H9 (cell line): ENCODE data around the gene ZNF814. TPM values are rescaled to one million over a fixed set of nuclear protein-coding genes. Genes with fewer than 3 reads are reported as not detected.
A peak's percentile ranks its signal among the peaks of the same experiment; 100 is the strongest.
"Not testable (repeated sequence)": the region's sequence is repeated elsewhere in the genome, so short reads cannot be mapped to it uniquely, and the experiment has no call there.

Experiments
- DNase-seq: peaks from one replicate; pipeline ENCODE4 v3.0.0-alpha.2; 2017
- H2AFZ ChIP-seq: one replicate; pipeline ENCODE4 v1.6.1; 2013; ENCODE audit warnings: mild to moderate bottlenecking, low read length, control low read depth, moderate library complexity
- H2AK5ac ChIP-seq: 2 replicates; pipeline ENCODE4 v1.6.1; 2013; ENCODE audit warnings: low read length, control low read depth, mixed read lengths; ENCODE audit not compliant: insufficient read length
- H2BK120ac ChIP-seq: one replicate; pipeline ENCODE4 v1.6.1; 2013; ENCODE audit warnings: low read depth, mild to moderate bottlenecking, low read length, control low read depth, inconsistent platforms; ENCODE audit not compliant: poor library complexity, severe bottlenecking
- H2BK12ac ChIP-seq: 2 replicates; pipeline ENCODE4 v1.6.1; 2013; ENCODE audit warnings: low read length, control low read depth, mixed read lengths, low read depth; ENCODE audit not compliant: insufficient read length
- H2BK15ac ChIP-seq: 2 replicates; pipeline ENCODE4 v1.6.1; 2013; ENCODE audit warnings: low read depth, low read length, control low read depth
- H2BK20ac ChIP-seq: one replicate; pipeline ENCODE4 v1.6.1; 2013; ENCODE audit warnings: low read depth, mild to moderate bottlenecking, low read length, control low read depth, inconsistent platforms; ENCODE audit not compliant: poor library complexity, severe bottlenecking
- H2BK5ac ChIP-seq: 2 replicates; pipeline ENCODE4 v1.6.1; 2013; ENCODE audit warnings: low read length, control low read depth, mixed read lengths; ENCODE audit not compliant: insufficient read length
- H3K14ac ChIP-seq: 2 replicates; pipeline ENCODE4 v1.6.1; 2013; ENCODE audit warnings: low read length, control low read depth; ENCODE audit not compliant: insufficient read depth
- H3K18ac ChIP-seq: 2 replicates; pipeline ENCODE4 v1.6.1; 2013; ENCODE audit warnings: low read depth, mild to moderate bottlenecking, mixed read lengths, low read length, control low read depth; ENCODE audit not compliant: insufficient read length
- H3K23ac ChIP-seq: 2 replicates; pipeline ENCODE4 v1.6.1; 2013; ENCODE audit warnings: low read length, control low read depth, mixed read lengths, low read depth; ENCODE audit not compliant: insufficient read length
- H3K23me2 ChIP-seq: 2 replicates; pipeline ENCODE4 v1.6.1; 2013; ENCODE audit warnings: low read depth, mild to moderate bottlenecking, mixed read lengths, low read length, control low read depth; ENCODE audit not compliant: insufficient read length, poor library complexity, severe bottlenecking
- H3K27ac ChIP-seq: 2 replicates; pipeline ENCODE4 v1.5.1; 2013; ENCODE audit warnings: low read length, control low read depth, mixed read lengths, low read depth; ENCODE audit not compliant: insufficient read length
- H3K27me3 ChIP-seq: 2 replicates; pipeline ENCODE4 v1.6.1; 2013; ENCODE audit warnings: low read length, control low read depth, inconsistent platforms; ENCODE audit not compliant: insufficient read depth
- H3K4ac ChIP-seq: 2 replicates; pipeline ENCODE4 v1.6.1; 2013; ENCODE audit warnings: low read depth, mild to moderate bottlenecking, control low read depth, inconsistent platforms, low read length, moderate library complexity
- H3K4me1 ChIP-seq: 2 replicates; pipeline ENCODE4 v1.6.1; 2013; ENCODE audit warnings: low read length, control low read depth, inconsistent platforms; ENCODE audit not compliant: insufficient read depth
- H3K4me2 ChIP-seq: 2 replicates; pipeline ENCODE4 v1.6.1; 2013; ENCODE audit warnings: low read length, control low read depth, mixed read lengths; ENCODE audit not compliant: insufficient read length, insufficient read depth
- H3K56ac ChIP-seq: 2 replicates; pipeline ENCODE4 v1.6.1; 2013; ENCODE audit warnings: low read depth, mild to moderate bottlenecking, mixed read lengths, low read length, control low read depth; ENCODE audit not compliant: insufficient read length
- H3K79me1 ChIP-seq: 2 replicates; pipeline ENCODE4 v1.6.1; 2013; ENCODE audit warnings: low read depth, mild to moderate bottlenecking, moderate library complexity, low read length, control low read depth, inconsistent platforms; ENCODE audit not compliant: insufficient read depth, poor library complexity, severe bottlenecking
- H3K79me2 ChIP-seq: 2 replicates; pipeline ENCODE4 v1.6.1; 2013; ENCODE audit warnings: low read length, control low read depth, inconsistent platforms; ENCODE audit not compliant: insufficient read depth
- H3K9ac ChIP-seq: 2 replicates; pipeline ENCODE4 v1.6.1; 2013; ENCODE audit warnings: low read length, control low read depth, mixed read lengths; ENCODE audit not compliant: insufficient read length; ENCODE audit errors: extremely low read depth
- H3K9me3 ChIP-seq: one replicate; pipeline ENCODE4 v1.6.1; 2013; ENCODE audit warnings: low read depth, low read length, inconsistent platforms; ENCODE audit not compliant: control insufficient read depth
- H3T11ph ChIP-seq: one replicate; pipeline ENCODE4 v1.6.1; 2013; ENCODE audit warnings: mild to moderate bottlenecking, low read length, control low read depth, inconsistent platforms
- H4K20me1 ChIP-seq: one replicate; pipeline ENCODE4 v1.6.1; 2013; ENCODE audit not compliant: control insufficient read depth, insufficient read length, insufficient read depth
- H4K5ac ChIP-seq: 2 replicates; pipeline ENCODE4 v1.6.1; 2013; ENCODE audit warnings: low read depth, mild to moderate bottlenecking, mixed read lengths, low read length, control low read depth; ENCODE audit not compliant: insufficient read length
- H4K8ac ChIP-seq: replicated peaks from 2 replicates; pipeline ENCODE4 v1.6.1; 2013; ENCODE audit warnings: low read length, control low read depth, mixed read lengths, low read depth; ENCODE audit not compliant: insufficient read length
- H4K91ac ChIP-seq: 2 replicates; pipeline ENCODE4 v1.6.1; 2013; ENCODE audit warnings: low read depth, mild to moderate bottlenecking, moderate library complexity, mixed read lengths, low read length, control low read depth; ENCODE audit not compliant: insufficient read length
- H3K27ac Mint-ChIP-seq, 3 experiments: 2 replicates in 2 of 3; 3 replicates in 1 of 3; pipeline ENCODE4 v1.8.0; 2020 to 2021; ENCODE audit warnings: mixed read lengths in 3 of 3, mild to moderate bottlenecking in 1 of 3, moderate library complexity in 1 of 3
- H3K27me3 Mint-ChIP-seq: 2 replicates; pipeline ENCODE4 v1.8.0; 2021; ENCODE audit warnings: low read depth, mild to moderate bottlenecking, moderate library complexity, mixed read lengths
- H3K36me3 Mint-ChIP-seq, 3 experiments: 2 replicates in 2 of 3; 3 replicates in 1 of 3; pipeline ENCODE4 v1.8.0; 2020 to 2021; ENCODE audit warnings: low read depth in 3 of 3, mixed read lengths in 3 of 3; ENCODE audit not compliant: insufficient read depth in 1 of 3
- H3K4me1 Mint-ChIP-seq, 2 experiments: 2 replicates each; pipeline ENCODE4 v1.8.0; 2020; ENCODE audit warnings: mixed read lengths in 2 of 2
- H3K4me3 Mint-ChIP-seq, 2 experiments: 2 replicates in 1 of 2; 3 replicates in 1 of 2; pipeline ENCODE4 v1.8.0; 2020 to 2021; ENCODE audit warnings: mild to moderate bottlenecking in 2 of 2, mixed read lengths in 2 of 2, moderate library complexity in 1 of 2
- H3K9me3 Mint-ChIP-seq, 2 experiments: 2 replicates in 1 of 2; 3 replicates in 1 of 2; pipeline ENCODE4 v1.8.0; 2020; ENCODE audit warnings: mild to moderate bottlenecking in 2 of 2, mixed read lengths in 2 of 2, moderate library complexity in 1 of 2
- WGBS: extraction: QIAGEN DNeasy Blood & Tissue Kit; methylation state at CpG from one replicate; pipeline ENCODE4 v1.1.7; 2013; ENCODE audit warnings: missing lambda C conversion rate, low lambda C conversion rate, mixed read lengths; ENCODE audit not compliant: insufficient read length; ENCODE audit errors: extremely low coverage; 5-methylcytosine and 5-hydroxymethylcytosine counted together
- total RNA-seq: library from RNA; stranded (reverse); gene quantifications from 2 replicates; pipeline ENCODE4 v1.2.1, GENCODE V29; 2021
- TF ChIP-seq, protein P1 (sequence below): fragments of 200-600 bp; sonication (generic); conservative IDR thresholded peaks from 3 replicates; pipeline ENCODE4 v1.8.0; 2021; ENCODE audit warnings: antibody characterized with exemption, mild to moderate bottlenecking

The ZNF814 gene
- total RNA-seq, 1 experiment from 2014 or later = 103 TPM

DNA sequence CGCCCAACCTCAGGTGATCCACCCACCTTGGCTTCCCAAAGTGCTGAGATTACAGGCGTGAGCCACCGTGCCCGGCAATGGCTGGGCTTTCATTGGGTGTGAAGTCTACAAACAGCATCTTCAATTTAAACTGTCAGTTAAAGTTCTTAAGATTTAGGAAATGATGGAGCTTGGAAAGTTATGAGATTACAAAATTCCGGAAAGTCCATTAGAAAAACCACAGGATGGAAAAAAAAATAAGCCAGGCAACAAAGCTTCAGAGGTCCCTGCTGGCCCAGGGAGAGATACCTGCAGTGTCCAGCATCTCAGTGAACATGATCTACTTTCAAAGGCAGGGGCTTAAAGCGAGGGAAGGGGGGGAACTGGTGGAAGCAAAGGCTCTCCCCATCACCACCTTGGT, 63.3 kb downstream of the ZNF814 start:
- H2BK5ac ChIP-seq = no peak overlapping the region
- peaks cover 16 to 67% (median 50%) of the 10 kb centered on the region in 3 experiments; a peak in 6 of 7 replicates for H3K36me3 Mint-ChIP-seq
- H2AFZ ChIP-seq = no peak overlapping the region
- no peak overlapping the region for H4K91ac ChIP-seq
- no peak for DNase-seq
- peaks cover 3% of the 10 kb centered on the region for H3K23me2 ChIP-seq
- H4K5ac ChIP-seq = no peak overlapping the region
- no peaks in the 10 kb centered on the region for H3K9me3 Mint-ChIP-seq
- no peak overlapping the region for H3T11ph ChIP-seq
- no peak overlapping the region for H3K14ac ChIP-seq
- H3K79me1 ChIP-seq = peaks cover 7% of the 10 kb centered on the region
- H3K27me3 ChIP-seq = no peaks in the 10 kb centered on the region
- WGBS = no CpG with 5 or more reads among the region's 6 CpGs
- no peak overlapping the region for H2BK12ac ChIP-seq
- H4K20me1 ChIP-seq = no peaks in the 10 kb centered on the region
- no peak overlapping the region for H3K9ac ChIP-seq
- no peak overlapping the region for H2BK120ac ChIP-seq
- no peak overlapping the region for H3K4ac ChIP-seq
- H3K4me1 Mint-ChIP-seq = peaks cover 33 to 39% of the 10 kb centered on the region in 2 experiments
- no peaks in the 10 kb centered on the region for H3K9me3 ChIP-seq
- no peak overlapping the region for H2BK15ac ChIP-seq
- no peak overlapping the region for H3K56ac ChIP-seq
- no peak overlapping the region; a peak in 1 of 5 replicates for H3K4me3 Mint-ChIP-seq
- peaks cover 34% of the 10 kb centered on the region for H3K79me2 ChIP-seq
- TF ChIP-seq, protein P1, sequence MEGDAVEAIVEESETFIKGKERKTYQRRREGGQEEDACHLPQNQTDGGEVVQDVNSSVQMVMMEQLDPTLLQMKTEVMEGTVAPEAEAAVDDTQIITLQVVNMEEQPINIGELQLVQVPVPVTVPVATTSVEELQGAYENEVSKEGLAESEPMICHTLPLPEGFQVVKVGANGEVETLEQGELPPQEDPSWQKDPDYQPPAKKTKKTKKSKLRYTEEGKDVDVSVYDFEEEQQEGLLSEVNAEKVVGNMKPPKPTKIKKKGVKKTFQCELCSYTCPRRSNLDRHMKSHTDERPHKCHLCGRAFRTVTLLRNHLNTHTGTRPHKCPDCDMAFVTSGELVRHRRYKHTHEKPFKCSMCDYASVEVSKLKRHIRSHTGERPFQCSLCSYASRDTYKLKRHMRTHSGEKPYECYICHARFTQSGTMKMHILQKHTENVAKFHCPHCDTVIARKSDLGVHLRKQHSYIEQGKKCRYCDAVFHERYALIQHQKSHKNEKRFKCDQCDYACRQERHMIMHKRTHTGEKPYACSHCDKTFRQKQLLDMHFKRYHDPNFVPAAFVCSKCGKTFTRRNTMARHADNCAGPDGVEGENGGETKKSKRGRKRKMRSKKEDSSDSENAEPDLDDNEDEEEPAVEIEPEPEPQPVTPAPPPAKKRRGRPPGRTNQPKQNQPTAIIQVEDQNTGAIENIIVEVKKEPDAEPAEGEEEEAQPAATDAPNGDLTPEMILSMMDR = no peak
- no peak overlapping the region for H2BK20ac ChIP-seq
- no peaks in the 10 kb centered on the region for H3K27me3 Mint-ChIP-seq
- no peak overlapping the region for H4K8ac ChIP-seq
- no peaks in the 10 kb centered on the region; the same call in 1 of the 2 replicates for H3K4me1 ChIP-seq
- no peak overlapping the region for H3K4me2 ChIP-seq
- no peak overlapping the region for H3K18ac ChIP-seq
- no peak overlapping the region for H3K23ac ChIP-seq
- no peak overlapping the region; a peak in 1 of 7 replicates for H3K27ac Mint-ChIP-seq
- no peak overlapping the region for H2AK5ac ChIP-seq
- no peak overlapping the region for H3K27ac ChIP-seq

DNA sequence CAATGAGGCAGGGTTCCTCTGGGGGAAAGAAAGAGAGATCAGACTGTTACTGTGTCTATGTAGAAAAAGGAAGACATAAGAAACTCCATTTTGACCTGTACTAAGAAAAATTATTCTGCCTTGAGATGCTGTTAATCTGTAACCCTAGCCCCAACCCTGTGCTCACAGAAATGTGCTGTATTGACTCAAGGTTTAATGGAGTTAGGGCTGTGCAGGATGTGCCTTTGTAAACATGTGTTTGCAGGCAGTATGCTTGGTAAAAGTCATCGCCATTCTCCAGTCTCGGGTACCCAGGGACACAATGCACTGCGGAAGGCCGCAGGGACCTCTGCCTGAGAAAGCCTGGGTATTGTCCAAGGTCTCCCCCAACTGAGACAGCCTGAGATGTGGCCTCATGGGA, 65.2 kb downstream of the ZNF814 start:
- not testable (repeated sequence) for H2BK120ac ChIP-seq, H2AFZ ChIP-seq, H3K27ac ChIP-seq, H3K23me2 ChIP-seq, H3K9me3 Mint-ChIP-seq, H3K18ac ChIP-seq, H2BK12ac ChIP-seq, H2BK20ac ChIP-seq, H3K14ac ChIP-seq, H2BK5ac ChIP-seq, H3K23ac ChIP-seq, H3K4me1 ChIP-seq, H3K4ac ChIP-seq, H4K5ac ChIP-seq, H4K20me1 ChIP-seq, H3K79me1 ChIP-seq, H3K27me3 Mint-ChIP-seq, DNase-seq, H2AK5ac ChIP-seq, H4K8ac ChIP-seq, H3K9me3 ChIP-seq, H3K4me3 Mint-ChIP-seq, H2BK15ac ChIP-seq, H3K56ac ChIP-seq, H3K4me2 ChIP-seq, H3T11ph ChIP-seq, H3K9ac ChIP-seq, H3K27me3 ChIP-seq, H4K91ac ChIP-seq
- peak overlapping the region in 1 of 3 experiments; percentile 61; a peak in 2 of 7 replicates for H3K27ac Mint-ChIP-seq
- peaks cover 15 to 66% (median 51%) of the 10 kb centered on the region in 3 experiments for H3K36me3 Mint-ChIP-seq
- peaks cover 36 to 37% of the 10 kb centered on the region in 2 experiments for H3K4me1 Mint-ChIP-seq
- H3K79me2 ChIP-seq = peaks cover 43% of the 10 kb centered on the region
- no CpG with 5 or more reads among the region's 4 CpGs for WGBS
